SIG-M5 (cell line): ENCODE data around the gene PLCXD3.
"Not testable (repeated sequence)": the region's sequence is repeated elsewhere in the genome, so short reads cannot be mapped to it uniquely, and the experiment has no call there.

Source experiments
- DNase-seq: peaks from one replicate; lab custom pipeline; 2025; lab: John Stamatoyannopoulos, UW

Gene PLCXD3

GRCh38 chr5:41347569-41347968, 162.8 kb downstream of the PLCXD3 start:
- DNase-seq: no peak

- DNase-seq: no peak
Measured at GRCh38 chr5:41346609-41347008, 163.8 kb downstream of the PLCXD3 start.

- DNase-seq: no peak
Measured at GRCh38 chr5:41345295-41345694, 165.1 kb downstream of the PLCXD3 start.

- no peak for DNase-seq
Measured at GRCh38 chr5:41339339-41339738, 171.1 kb downstream of the PLCXD3 start.

GRCh38 chr5:41338136-41338675, 172.2 kb downstream of the PLCXD3 start:
- no peak for DNase-seq

- DNase-seq: no peak
Measured at GRCh38 chr5:41337724-41338123, 172.7 kb downstream of the PLCXD3 start.

GRCh38 chr5:41337216-41337615, 173.2 kb downstream of the PLCXD3 start:
- DNase-seq: no peak

GRCh38 chr5:41336471-41336870, 173.9 kb downstream of the PLCXD3 start:
- no peak for DNase-seq

- no peak for DNase-seq
Measured at GRCh38 chr5:41335596-41336181, 174.7 kb downstream of the PLCXD3 start.

- DNase-seq: no peak
Measured at GRCh38 chr5:41334758-41335157, 175.6 kb downstream of the PLCXD3 start.

GRCh38 chr5:41334221-41334620, 176.2 kb downstream of the PLCXD3 start:
- DNase-seq: no peak

GRCh38 chr5:41325074-41325473, 185.3 kb downstream of the PLCXD3 start:
- no peak for DNase-seq

GRCh38 chr5:41322826-41323225, 187.6 kb downstream of the PLCXD3 start:
- DNase-seq: not testable (repeated sequence)

- DNase-seq: no peak
Measured at GRCh38 chr5:41312478-41313060, 197.8 kb downstream of the PLCXD3 start.

GRCh38 chr5:41312066-41312465, 198.3 kb downstream of the PLCXD3 start:
- DNase-seq: no peak

GRCh38 chr5:41309275-41309674, 201.1 kb downstream of the PLCXD3 start:
- DNase-seq: no peak

GRCh38 chr5:41306005-41306404, 204.4 kb downstream of the PLCXD3 start:
- DNase-seq: no peak

- no peak for DNase-seq
Measured at GRCh38 chr5:41305056-41305455, 205.3 kb downstream of the PLCXD3 start.

- no peak for DNase-seq
Measured at GRCh38 chr5:41296066-41296465, 214.3 kb downstream of the PLCXD3 start.

- DNase-seq: no peak
Measured at GRCh38 chr5:41291323-41291722, 219.1 kb downstream of the PLCXD3 start.

- no peak for DNase-seq
Measured at GRCh38 chr5:41290810-41291209, 219.6 kb downstream of the PLCXD3 start.

- DNase-seq: no peak
Measured at GRCh38 chr5:41289970-41290464, 220.4 kb downstream of the PLCXD3 start.

GRCh38 chr5:41286696-41287095, 223.7 kb downstream of the PLCXD3 start:
- DNase-seq: no peak

- DNase-seq: no peak
Measured at GRCh38 chr5:41286165-41286564, 224.2 kb downstream of the PLCXD3 start.
